AG09319 (cell line): ENCODE data around the gene ARID1A.
A peak's percentile ranks its signal among the peaks of the same experiment; 100 is the strongest.
"Not testable (repeated sequence)": the region's sequence is repeated elsewhere in the genome, so short reads cannot be mapped to it uniquely, and the experiment has no call there.

Experiments
- DNase-seq: peaks from one replicate; pipeline ENCODE4 v3.0.0-alpha.2; 2010; ENCODE audit warnings: low read depth; ENCODE audit errors: extremely low read depth
- TF ChIP-seq, protein P1 (sequence below): IDR thresholded peaks from 2 replicates; pipeline ENCODE4 v1.5.1; 2011; ENCODE audit warnings: low read depth, mild to moderate bottlenecking, inconsistent platforms, low read length, moderate library complexity

ARID1A gene

GRCh38 chr1:26799479-26800142 lies 103.8 kb downstream of the ARID1A start:
- peak; percentile 69 for DNase-seq
- TF ChIP-seq, protein P1, sequence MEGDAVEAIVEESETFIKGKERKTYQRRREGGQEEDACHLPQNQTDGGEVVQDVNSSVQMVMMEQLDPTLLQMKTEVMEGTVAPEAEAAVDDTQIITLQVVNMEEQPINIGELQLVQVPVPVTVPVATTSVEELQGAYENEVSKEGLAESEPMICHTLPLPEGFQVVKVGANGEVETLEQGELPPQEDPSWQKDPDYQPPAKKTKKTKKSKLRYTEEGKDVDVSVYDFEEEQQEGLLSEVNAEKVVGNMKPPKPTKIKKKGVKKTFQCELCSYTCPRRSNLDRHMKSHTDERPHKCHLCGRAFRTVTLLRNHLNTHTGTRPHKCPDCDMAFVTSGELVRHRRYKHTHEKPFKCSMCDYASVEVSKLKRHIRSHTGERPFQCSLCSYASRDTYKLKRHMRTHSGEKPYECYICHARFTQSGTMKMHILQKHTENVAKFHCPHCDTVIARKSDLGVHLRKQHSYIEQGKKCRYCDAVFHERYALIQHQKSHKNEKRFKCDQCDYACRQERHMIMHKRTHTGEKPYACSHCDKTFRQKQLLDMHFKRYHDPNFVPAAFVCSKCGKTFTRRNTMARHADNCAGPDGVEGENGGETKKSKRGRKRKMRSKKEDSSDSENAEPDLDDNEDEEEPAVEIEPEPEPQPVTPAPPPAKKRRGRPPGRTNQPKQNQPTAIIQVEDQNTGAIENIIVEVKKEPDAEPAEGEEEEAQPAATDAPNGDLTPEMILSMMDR: no peak

DNA sequence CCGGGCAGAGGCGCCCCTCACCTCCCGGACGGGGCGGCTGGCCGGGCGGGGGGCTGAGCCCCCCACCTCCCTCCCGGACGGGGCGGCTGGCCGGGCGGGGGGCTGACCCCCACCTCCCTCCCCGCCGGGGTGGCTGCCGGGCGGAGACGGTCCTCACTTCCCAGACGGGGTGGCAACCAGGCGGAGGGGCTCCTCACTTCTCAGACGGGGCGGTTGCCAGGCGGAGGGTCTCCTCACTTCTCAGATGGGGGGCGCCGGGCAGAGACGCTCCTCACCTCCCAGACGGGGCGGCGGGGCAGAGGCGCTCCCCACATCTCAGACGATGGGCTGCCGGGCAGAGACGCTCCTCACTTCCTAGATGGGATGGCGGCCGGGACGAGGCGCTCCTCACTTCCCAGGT lies 108.1 kb downstream of the ARID1A start:
- not testable (repeated sequence) for DNase-seq

DNA sequence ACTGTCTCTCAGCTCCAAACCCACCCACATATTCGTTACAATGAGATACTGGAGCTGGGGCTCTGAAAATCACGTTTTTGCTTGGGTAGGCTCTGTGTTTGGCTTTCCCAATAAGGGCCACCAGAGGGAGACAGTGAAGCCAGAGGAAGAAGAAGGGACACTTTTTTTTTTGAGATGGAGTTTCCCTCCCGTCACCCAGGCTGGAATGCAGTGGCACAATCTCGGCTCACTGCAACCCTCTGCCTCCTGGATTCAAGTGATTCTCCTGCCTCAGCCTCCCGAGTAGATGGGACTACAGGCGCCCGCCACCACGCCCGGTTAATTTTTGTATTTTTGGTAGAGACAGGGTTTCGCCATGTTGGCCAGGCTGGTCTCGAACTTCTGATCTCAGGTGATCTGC lies 114.3 kb downstream of the ARID1A start:
- not testable (repeated sequence) for DNase-seq
- TF ChIP-seq, protein P1: peak; percentile 84

DNA sequence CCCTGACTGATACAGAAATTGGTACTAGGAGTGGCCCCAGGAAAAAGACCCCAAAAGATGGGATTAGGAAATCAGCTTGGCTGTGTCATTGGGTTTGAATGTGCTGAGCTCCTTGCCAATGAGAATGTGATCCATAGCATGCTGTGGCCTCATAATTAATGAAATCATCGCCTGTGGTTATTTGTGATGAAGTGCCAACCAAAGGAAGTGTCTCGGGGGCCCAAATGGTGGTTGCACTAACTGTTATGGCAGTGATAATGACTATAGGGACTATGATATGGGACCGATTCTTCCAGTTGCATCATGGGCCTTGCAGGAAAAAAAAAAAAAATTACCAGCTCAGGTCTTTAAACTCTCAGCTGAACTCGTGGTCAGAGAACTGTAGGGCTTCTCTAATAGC lies 115.2 kb downstream of the ARID1A start:
- TF ChIP-seq, protein P1: no peak
- no peak for DNase-seq

- DNase-seq: no peak
- TF ChIP-seq, protein P1: no peak
Observed at GRCh38 chr1:26811708-26812107, 115.9 kb downstream of the ARID1A start.

DNA sequence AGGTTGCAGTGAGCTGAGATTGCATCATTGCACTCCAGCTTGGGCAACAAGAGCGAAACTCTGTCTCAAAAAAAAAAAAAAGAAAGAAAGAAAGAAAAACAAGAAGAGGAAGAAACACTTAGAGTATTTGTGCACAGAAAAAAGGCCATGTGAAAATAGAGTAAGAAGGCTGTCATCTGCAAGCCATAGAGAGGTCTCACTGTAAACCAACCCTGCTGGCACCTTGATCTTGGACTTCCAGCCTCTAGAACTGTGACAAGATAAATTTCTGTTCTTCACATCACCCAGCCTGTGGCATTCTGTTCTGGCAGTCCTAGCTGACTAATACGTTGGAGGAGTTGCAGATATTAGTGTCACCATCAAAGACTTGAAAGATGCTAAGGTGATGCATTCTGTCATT lies 118.6 kb downstream of the ARID1A start:
- TF ChIP-seq, protein P1: no peak
- no peak for DNase-seq

DNA sequence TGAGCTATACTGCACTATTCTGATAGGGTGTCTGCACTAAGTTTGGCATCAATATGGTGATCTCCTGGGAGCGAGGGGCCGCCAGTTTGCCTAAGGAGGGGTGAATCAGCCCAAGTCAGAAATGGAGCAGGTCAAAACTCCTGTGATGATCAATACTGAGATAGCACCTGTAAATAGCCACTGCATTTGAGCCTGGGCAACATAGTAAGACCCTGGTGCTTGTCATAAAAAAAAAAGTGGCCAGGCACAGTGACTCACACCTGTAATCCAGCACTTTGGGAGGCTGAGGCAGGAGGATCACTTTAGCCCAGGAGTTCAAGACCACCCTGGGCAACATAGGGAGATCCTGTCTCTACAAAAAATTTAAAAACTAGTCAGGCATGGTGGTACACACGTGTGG lies 119.1 kb downstream of the ARID1A start:
- TF ChIP-seq, protein P1: no peak

DNA sequence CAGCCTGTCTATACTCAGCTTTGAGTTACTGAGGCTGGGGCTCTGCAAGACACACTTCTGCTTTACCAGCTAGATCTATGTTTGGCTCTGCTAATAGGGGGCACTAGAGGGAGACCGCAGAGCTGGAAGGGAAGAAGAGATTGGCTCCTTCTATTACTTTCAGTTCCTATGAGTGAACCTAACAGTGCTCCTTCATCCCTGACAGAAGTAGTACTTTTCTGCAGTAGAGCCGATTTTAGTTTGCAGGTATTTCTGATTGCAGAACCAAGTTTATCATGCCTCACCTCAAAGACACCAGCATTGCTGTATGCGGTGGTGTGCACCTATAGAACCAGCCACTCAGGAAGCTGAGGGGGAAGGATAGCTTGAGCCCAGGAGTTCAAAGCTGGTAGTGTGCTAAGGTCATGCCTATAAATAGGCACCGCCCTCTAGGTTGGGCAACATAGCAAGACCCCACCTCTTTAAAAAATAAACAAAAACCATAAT lies 125.0 kb downstream of the ARID1A start:
- TF ChIP-seq, protein P1: no peak; the same call in 1 of the 2 replicates
- no peak for DNase-seq

More for the DNA sequence above, 119.1 kb downstream of the ARID1A start:
- no peak for DNase-seq
